Tibial artery (tissue), 4 donors: ENCODE results near the gene RSPRY1.

Experiments
- DNase-seq, 2 donors: peaks; one replicate each; pipeline ENCODE4 v3.0.0-alpha.2; 2019
- H3K27ac ChIP-seq, 2 donors: fragments of 200-600 bp; sonication (generic) in 1 of 2; 1 replicate in 1 of 2; 2 replicates in 1 of 2; pipeline ENCODE4 v1.5.1; 2018 to 2019; ENCODE audit warnings: mild to moderate bottlenecking in 1 of 2
- H3K27me3 ChIP-seq, 2 donors: fragments of 200-600 bp; sonication (generic) in 1 of 2; one replicate each; pipeline versions ENCODE4 v1.5.1 to v1.6.0; 2016 to 2019
- H3K36me3 ChIP-seq, 3 donors: fragments of 200-600 bp; sonication (generic) in 2 of 3; one replicate each; pipeline ENCODE4 v1.5.1; 2016 to 2019; ENCODE audit warnings: mild to moderate bottlenecking in 2 of 3
- H3K4me1 ChIP-seq, 4 donors: fragments of 200-600 bp; sonication (generic) in 2 of 4; 1 replicate in 3 of 4; 2 replicates in 1 of 4; pipeline ENCODE4 v1.5.1; 2016 to 2019
- H3K4me3 ChIP-seq, 2 donors: fragments of 200-600 bp; sonication (generic) in 1 of 2; 1 replicate in 1 of 2; 2 replicates in 1 of 2; pipeline ENCODE4 v1.5.1; 2018 to 2019; ENCODE audit warnings: mild to moderate bottlenecking in 2 of 2
- H3K9me3 ChIP-seq, 3 donors: fragments of 200-600 bp; sonication (generic) in 1 of 3; one replicate each; pipeline ENCODE4 v1.5.1; 2016 to 2019
- CTCF ChIP-seq, 2 experiments: fragments of 200-600 bp in 1 of 2; fragments of 450-650 bp in 1 of 2; IDR thresholded peaks; one replicate each; pipeline ENCODE4 v1.5.1; 2017 to 2019; ENCODE audit warnings: antibody characterized with exemption in 2 of 2, mild to moderate bottlenecking in 1 of 2, moderate library complexity in 1 of 2
- intact Hi-C: fragments of 100-400 bp; cut with DNase I; formaldehyde crosslinking; loops from one replicate; pipeline ENCODE4 v1.15.0; 2023; ENCODE audit warnings: low total_unique reads

Gene RSPRY1

GRCh38 chr16:57281791-57282190 lies 95.7 kb downstream of the RSPRY1 start:
- Histone ChIP-seq H3K27ac (no peak overlapping the region), H3K4me3 (no peak overlapping the region), H3K9me3 (no peaks in the 10 kb centered on the region), H3K36me3 (no peaks in the 10 kb centered on the region), H3K27me3 (peaks cover 0 to 29% of the 10 kb centered on the region in 2 donors), H3K4me1 (peaks cover 0 to 17% (median 13%) of the 10 kb centered on the region in 4 donors)
- no peak for DNase-seq
- intact Hi-C loops: no loop called here
- TF ChIP-seq CTCF (IDR thresholded peaks at IDR 0.05): no peak

DNA sequence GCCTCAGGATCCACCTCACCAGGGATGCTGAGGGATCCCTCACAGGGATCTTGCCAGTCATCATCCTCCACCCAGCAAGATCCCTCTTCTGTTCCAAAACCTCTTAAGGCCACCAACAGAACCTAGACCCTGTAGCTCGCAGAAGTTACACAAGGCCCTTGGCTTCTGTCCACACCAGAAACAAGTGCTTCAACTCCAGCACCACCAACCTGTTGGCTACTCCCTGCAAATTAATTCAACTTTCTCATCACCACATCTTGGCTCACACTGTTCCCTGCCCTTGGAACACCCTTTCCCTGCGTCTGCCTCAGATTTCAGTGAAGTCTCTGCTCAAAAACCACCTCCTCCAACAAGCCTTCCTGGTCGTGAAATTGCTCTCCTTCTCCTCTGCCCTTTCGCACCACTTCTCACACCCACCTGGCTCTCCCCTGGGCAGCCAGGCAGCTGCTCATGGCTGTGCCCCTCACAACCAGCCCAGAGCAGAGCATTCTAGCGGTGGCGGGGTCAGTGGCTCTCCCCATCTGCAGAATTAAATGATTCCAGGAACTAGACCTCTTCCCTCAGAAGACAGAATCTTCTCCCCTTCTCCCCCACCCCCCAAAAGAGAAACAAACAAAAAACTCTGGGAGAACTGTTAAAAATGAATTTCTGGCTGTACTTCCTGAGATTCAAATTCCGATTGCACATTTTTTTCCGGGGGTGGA lies 96.5 kb downstream of the RSPRY1 start:
- TF ChIP-seq CTCF (IDR thresholded peaks at IDR 0.05): no peak
- Histone ChIP-seq H3K27me3 (peaks cover 0 to 29% of the 10 kb centered on the region in 2 donors), H3K4me3 (no peak overlapping the region), H3K4me1 (peaks cover 0 to 17% (median 13%) of the 10 kb centered on the region in 4 donors), H3K27ac (no peak overlapping the region), H3K36me3 (no peaks in the 10 kb centered on the region), H3K9me3 (no peaks in the 10 kb centered on the region)
- DNase-seq: no peak
- intact Hi-C loops: no loop called here

- peaks cover 0 to 29% of the 10 kb centered on the region in 2 donors for H3K27me3 ChIP-seq
- no peaks in the 10 kb centered on the region for H3K36me3 ChIP-seq
- H3K4me3 ChIP-seq: no peak overlapping the region
- TF ChIP-seq CTCF (IDR thresholded peaks at IDR 0.05): no peak
- H3K9me3 ChIP-seq: no peaks in the 10 kb centered on the region
- H3K27ac ChIP-seq: no peak overlapping the region
- intact Hi-C loops: no loop called here
- no peak for DNase-seq
- peaks cover 0 to 17% (median 13%) of the 10 kb centered on the region in 4 donors for H3K4me1 ChIP-seq
Observed at GRCh38 chr16:57283214-57283958, 97.3 kb downstream of the RSPRY1 start.

GRCh38 chr16:57283959-57284208 lies 97.8 kb downstream of the RSPRY1 start:
- peaks cover 0 to 29% of the 10 kb centered on the region in 2 donors for H3K27me3 ChIP-seq
- peaks cover 0 to 17% (median 13%) of the 10 kb centered on the region in 4 donors for H3K4me1 ChIP-seq
- H3K36me3 ChIP-seq: no peaks in the 10 kb centered on the region
- intact Hi-C loops: no loop called here
- H3K4me3 ChIP-seq: peak overlapping the region; percentile 48 to 61
- no peak for TF ChIP-seq CTCF (IDR thresholded peaks at IDR 0.05)
- DNase-seq: no peak
- no peak overlapping the region for H3K27ac ChIP-seq
- no peaks in the 10 kb centered on the region for H3K9me3 ChIP-seq

DNA sequence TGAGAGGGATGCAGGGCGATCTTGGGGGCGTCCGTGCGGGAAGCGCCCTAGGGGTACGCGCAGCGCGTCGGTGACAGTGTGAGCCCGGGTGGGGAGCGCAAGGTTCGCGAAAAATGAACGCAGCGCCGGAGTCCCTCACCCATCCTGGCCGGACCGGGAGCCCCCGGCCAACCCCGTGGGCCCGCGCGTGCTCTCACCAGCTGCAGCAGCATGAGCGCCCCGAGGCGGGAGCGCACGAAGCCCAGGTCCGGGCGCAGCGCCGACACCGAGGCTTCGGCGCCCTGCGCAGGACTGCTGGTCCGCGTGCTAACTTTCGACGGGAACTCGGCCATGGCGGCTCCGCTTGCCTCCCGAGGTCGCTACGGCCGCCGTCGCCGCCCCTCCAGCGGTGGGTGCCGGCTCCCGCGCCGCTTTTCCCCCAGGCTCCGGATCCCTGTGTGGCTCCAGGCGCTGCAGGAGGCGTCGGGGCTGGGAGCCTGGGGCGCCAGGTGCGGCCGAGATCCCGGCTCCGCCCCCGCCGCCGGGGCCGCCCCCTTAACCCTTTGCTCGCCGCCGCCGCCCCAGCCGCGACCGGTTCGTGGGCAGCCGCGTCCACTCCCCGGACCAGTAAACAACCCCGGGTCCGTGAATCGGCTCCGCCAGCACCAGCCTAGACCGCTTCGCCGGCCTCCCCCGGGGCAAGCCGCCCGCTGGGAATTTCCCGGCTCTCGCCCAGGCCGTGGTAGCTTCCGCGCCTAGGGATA lies 98.3 kb downstream of the RSPRY1 start, which contains the start of gene PLLP:
PLLP (minus strand) TSS at position 464 of the 743 bp plus-strand sequence; CDS start at position 332, 132 bp downstream.
- DNase-seq: no peak
- H3K4me3 ChIP-seq: peak within 1 kb of the TSS; percentile 48 to 61
- no peaks in the 10 kb centered on the region for H3K9me3 ChIP-seq
- no peak within 1 kb of the TSS for H3K27ac ChIP-seq
- H3K36me3 ChIP-seq: no peaks in the 10 kb centered on the region
- H3K4me1 ChIP-seq: peaks cover 0 to 17% (median 13%) of the 10 kb centered on the region in 4 donors
- TF ChIP-seq CTCF (IDR thresholded peaks at IDR 0.05): no peak
- H3K27me3 ChIP-seq: peaks cover 0 to 29% of the 10 kb centered on the region in 2 donors
- intact Hi-C loops: no loop called here
